ENCODE results near the gene OR13C4. TPM values are rescaled to one million over a fixed set of nuclear protein-coding genes. Genes with fewer than 3 reads are reported as not detected.

OR13C4 gene
- total RNA-seq: not detected
- not detected for polyA plus RNA-seq (ENCODE audit: insufficient read depth in 1 of 8, insufficient read length in 8 of 8, low replicate concordance in 1 of 8)
- long read RNA-seq, donor 1: 0 reads
- long read RNA-seq, donor 2: 0 reads
- long read RNA-seq, donor 3: 0 reads
- long read RNA-seq, donor 4: 0 reads
- long read RNA-seq, donor 5: 0 reads
- long read RNA-seq, donor 6: 0 reads
- long read RNA-seq, donor 7: 0 reads
- long read RNA-seq, donor 8: 0 reads
- long read RNA-seq, donor 9: 0 reads
- long read RNA-seq, donor 10: 0 reads
- long read RNA-seq, donor 11: 0 reads

- H3K4me3 ChIP-seq (ENCODE audit: low read length): no peak within 1 kb of the TSS
- H3K4me1 ChIP-seq (ENCODE audit: control insufficient read depth, insufficient read depth, low read length): no peaks in the 10 kb centered on the region
- no peak within 1 kb of the TSS for H3K27ac ChIP-seq (ENCODE audit: low read length)
- H3K27me3 ChIP-seq (ENCODE audit: control insufficient read depth, insufficient read depth, low read length): no peaks in the 10 kb centered on the region
- H3K36me3 ChIP-seq (ENCODE audit: control insufficient read depth, insufficient read depth, low read length): no peaks in the 10 kb centered on the region
- H3K9me3 ChIP-seq (replicated peaks; ENCODE audit: control insufficient read depth, low read depth, low read length): peaks cover 2% of the 10 kb centered on the region
- no peak for DNase-seq
Measured at GRCh38 chr9:104527109-104527508, at the start of gene OR13C4. TSS of gene OR13C4 (minus strand) at chr9:104527209. CDS start at chr9:104527209, 0 bp downstream.

GRCh38 chr9:104575456-104575855, 48.4 kb upstream of the OR13C4 start:
- Histone ChIP-seq H3K36me3 (ENCODE audit: control insufficient read depth, insufficient read depth, low read length) (no peaks in the 10 kb centered on the region), H3K9me3 (replicated peaks; ENCODE audit: control insufficient read depth, low read depth, low read length) (no peaks in the 10 kb centered on the region), H3K27ac (ENCODE audit: low read length) (no peak overlapping the region), H3K4me1 (ENCODE audit: control insufficient read depth, insufficient read depth, low read length) (no peaks in the 10 kb centered on the region), H3K4me3 (ENCODE audit: low read length) (no peak overlapping the region), H3K27me3 (ENCODE audit: control insufficient read depth, insufficient read depth, low read length) (no peaks in the 10 kb centered on the region)
- no CpG with 5 or more reads among the region's 2 CpGs for WGBS (ENCODE audit: insufficient coverage)
- DNase-seq: peak; percentile 14

- Histone ChIP-seq H3K27ac (ENCODE audit: low read length) (no peak overlapping the region), H3K4me1 (ENCODE audit: control insufficient read depth, insufficient read depth, low read length) (no peaks in the 10 kb centered on the region), H3K36me3 (ENCODE audit: control insufficient read depth, insufficient read depth, low read length) (no peaks in the 10 kb centered on the region), H3K27me3 (ENCODE audit: control insufficient read depth, insufficient read depth, low read length) (no peaks in the 10 kb centered on the region), H3K4me3 (ENCODE audit: low read length) (no peak overlapping the region), H3K9me3 (replicated peaks; ENCODE audit: control insufficient read depth, low read depth, low read length) (no peaks in the 10 kb centered on the region)
- DNase-seq: no peak
- no CpG with 5 or more reads among the region's 1 CpG for WGBS (ENCODE audit: insufficient coverage)
Measured at GRCh38 chr9:104572612-104573011, 45.6 kb upstream of the OR13C4 start.

GRCh38 chr9:104568868-104569267, 41.9 kb upstream of the OR13C4 start, which contains the start of gene OR13C8:
TSS of gene OR13C8 (plus strand) at chr9:104569168. CDS start at chr9:104569168, 0 bp downstream.
- no peak within 1 kb of the TSS for H3K4me3 ChIP-seq (ENCODE audit: low read length)
- no peaks in the 10 kb centered on the region for H3K9me3 ChIP-seq (replicated peaks; ENCODE audit: control insufficient read depth, low read depth, low read length)
- H3K27me3 ChIP-seq (ENCODE audit: control insufficient read depth, insufficient read depth, low read length): no peaks in the 10 kb centered on the region
- H3K27ac ChIP-seq (ENCODE audit: low read length): no peak within 1 kb of the TSS
- 78% methylated on average over 4 of the region's 4 CpGs for WGBS (ENCODE audit: insufficient coverage)
- H3K36me3 ChIP-seq (ENCODE audit: control insufficient read depth, insufficient read depth, low read length): no peaks in the 10 kb centered on the region
- H3K4me1 ChIP-seq (ENCODE audit: control insufficient read depth, insufficient read depth, low read length): no peaks in the 10 kb centered on the region
- DNase-seq: no peak

- Histone ChIP-seq H3K4me3 (ENCODE audit: low read length) (no peak overlapping the region), H3K36me3 (ENCODE audit: control insufficient read depth, insufficient read depth, low read length) (no peaks in the 10 kb centered on the region), H3K27me3 (ENCODE audit: control insufficient read depth, insufficient read depth, low read length) (no peaks in the 10 kb centered on the region), H3K4me1 (ENCODE audit: control insufficient read depth, insufficient read depth, low read length) (no peaks in the 10 kb centered on the region), H3K27ac (ENCODE audit: low read length) (no peak overlapping the region), H3K9me3 (replicated peaks; ENCODE audit: control insufficient read depth, low read depth, low read length) (no peaks in the 10 kb centered on the region)
- no peak for DNase-seq
- WGBS (ENCODE audit: insufficient coverage): no CpG with 5 or more reads among the region's 1 CpG
Measured at GRCh38 chr9:104564358-104564757, 37.3 kb upstream of the OR13C4 start.

GRCh38 chr9:104556830-104557634, 30.0 kb upstream of the OR13C4 start:
- no peaks in the 10 kb centered on the region for H3K4me1 ChIP-seq (ENCODE audit: control insufficient read depth, insufficient read depth, low read length)
- 76% methylated on average over 4 of the region's 8 CpGs for WGBS (ENCODE audit: insufficient coverage)
- H3K9me3 ChIP-seq (replicated peaks; ENCODE audit: control insufficient read depth, low read depth, low read length): peaks cover 5% of the 10 kb centered on the region
- no peak overlapping the region for H3K4me3 ChIP-seq (ENCODE audit: low read length)
- no peaks in the 10 kb centered on the region for H3K36me3 ChIP-seq (ENCODE audit: control insufficient read depth, insufficient read depth, low read length)
- H3K27me3 ChIP-seq (ENCODE audit: control insufficient read depth, insufficient read depth, low read length): no peaks in the 10 kb centered on the region
- no peak for DNase-seq
- no peak overlapping the region for H3K27ac ChIP-seq (ENCODE audit: low read length)

GRCh38 chr9:104555521-104555920, 28.5 kb upstream of the OR13C4 start:
- Histone ChIP-seq H3K4me3 (ENCODE audit: low read length) (no peak overlapping the region), H3K27me3 (ENCODE audit: control insufficient read depth, insufficient read depth, low read length) (no peaks in the 10 kb centered on the region), H3K9me3 (replicated peaks; ENCODE audit: control insufficient read depth, low read depth, low read length) (peaks cover 5% of the 10 kb centered on the region), H3K36me3 (ENCODE audit: control insufficient read depth, insufficient read depth, low read length) (no peaks in the 10 kb centered on the region), H3K27ac (ENCODE audit: low read length) (no peak overlapping the region), H3K4me1 (ENCODE audit: control insufficient read depth, insufficient read depth, low read length) (no peaks in the 10 kb centered on the region)
- no CpG with 5 or more reads among the region's 1 CpG for WGBS (ENCODE audit: insufficient coverage)
- DNase-seq: no peak

GRCh38 chr9:104553261-104553660, 26.3 kb upstream of the OR13C4 start:
- Histone ChIP-seq H3K27me3 (ENCODE audit: control insufficient read depth, insufficient read depth, low read length) (no peaks in the 10 kb centered on the region), H3K4me1 (ENCODE audit: control insufficient read depth, insufficient read depth, low read length) (no peaks in the 10 kb centered on the region), H3K9me3 (replicated peaks; ENCODE audit: control insufficient read depth, low read depth, low read length) (peaks cover 5% of the 10 kb centered on the region), H3K4me3 (ENCODE audit: low read length) (no peak overlapping the region), H3K27ac (ENCODE audit: low read length) (no peak overlapping the region), H3K36me3 (ENCODE audit: control insufficient read depth, insufficient read depth, low read length) (no peaks in the 10 kb centered on the region)
- no peak for DNase-seq
- WGBS (ENCODE audit: insufficient coverage): no CpG with 5 or more reads among the region's 1 CpG

- Histone ChIP-seq H3K27ac (ENCODE audit: low read length) (no peak overlapping the region), H3K36me3 (ENCODE audit: control insufficient read depth, insufficient read depth, low read length) (no peaks in the 10 kb centered on the region), H3K27me3 (ENCODE audit: control insufficient read depth, insufficient read depth, low read length) (no peaks in the 10 kb centered on the region), H3K4me1 (ENCODE audit: control insufficient read depth, insufficient read depth, low read length) (no peaks in the 10 kb centered on the region), H3K4me3 (ENCODE audit: low read length) (no peak overlapping the region), H3K9me3 (replicated peaks; ENCODE audit: control insufficient read depth, low read depth, low read length) (no peaks in the 10 kb centered on the region)
- DNase-seq: no peak
- WGBS (ENCODE audit: insufficient coverage): no CpG with 5 or more reads among the region's 4 CpGs
Measured at GRCh38 chr9:104544644-104545043, 17.6 kb upstream of the OR13C4 start.

GRCh38 chr9:104539275-104539674, 12.3 kb upstream of the OR13C4 start:
- Histone ChIP-seq H3K9me3 (replicated peaks; ENCODE audit: control insufficient read depth, low read depth, low read length) (no peaks in the 10 kb centered on the region), H3K27me3 (ENCODE audit: control insufficient read depth, insufficient read depth, low read length) (no peaks in the 10 kb centered on the region), H3K4me3 (ENCODE audit: low read length) (no peak overlapping the region), H3K4me1 (ENCODE audit: control insufficient read depth, insufficient read depth, low read length) (no peaks in the 10 kb centered on the region), H3K27ac (ENCODE audit: low read length) (no peak overlapping the region), H3K36me3 (ENCODE audit: control insufficient read depth, insufficient read depth, low read length) (no peaks in the 10 kb centered on the region)
- WGBS (ENCODE audit: insufficient coverage): 36% methylated on average over 1 of the region's 1 CpG
- no peak for DNase-seq
